ENCODE measurements around the gene STARD8. TPM values are rescaled to one million over a fixed set of nuclear protein-coding genes. Genes with fewer than 3 reads are reported as not detected.
"Not testable (repeated sequence)": the region's sequence is repeated elsewhere in the genome, so short reads cannot be mapped to it uniquely, and the experiment has no call there.

The STARD8 gene
- total and polyA plus RNA-seq, 3 donors from 2014 or later: 2.3 to 4.0 (median 3.1) TPM

GRCh38 chrX:68627986-68628385, 19.5 kb upstream of the STARD8 start:
- intact Hi-C loops (cut with DNase I; ENCODE audit: low total_unique reads): no loop called here
- 95 to 97% methylated on average over 4 to 5 of the region's 5 CpGs for WGBS, 2 donors
- no peaks in the 10 kb centered on the region for H3K4me1 ChIP-seq
- H3K4me3 ChIP-seq: no peak overlapping the region
- TF ChIP-seq POLR2A (IDR thresholded peaks at IDR 0.05): no peak
- no peak for TF ChIP-seq CTCF (IDR thresholded peaks at IDR 0.05)
- no peaks in the 10 kb centered on the region for H3K27me3 ChIP-seq
- H3K36me3 ChIP-seq (ENCODE audit: low read depth, missing control alignments): no peaks in the 10 kb centered on the region
- H3K27ac ChIP-seq: no peak overlapping the region
- DNase-seq: no peak
- H3K9me3 ChIP-seq: no peaks in the 10 kb centered on the region

DNA sequence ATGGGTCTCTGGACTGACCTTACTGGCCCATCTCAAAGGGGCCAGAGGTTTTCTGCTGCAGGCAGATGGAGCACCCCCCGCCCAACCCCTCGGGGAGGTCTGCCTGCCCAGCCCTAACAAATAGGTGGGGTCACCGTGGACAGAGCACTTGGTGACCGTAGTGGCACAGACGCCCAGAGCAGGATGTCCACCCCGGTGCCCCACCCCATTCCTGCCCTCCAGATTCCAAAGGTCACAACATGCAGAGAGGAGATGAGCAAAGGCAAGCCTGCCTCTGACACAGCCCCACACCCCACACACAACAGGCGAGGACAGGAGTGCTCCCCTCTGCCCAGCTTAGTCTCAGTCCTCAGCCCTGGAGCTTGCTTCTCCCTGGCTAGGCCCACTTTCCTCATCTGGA, 17.5 kb upstream of the STARD8 start:
- 67% methylated on average over 1 of the region's 7 CpGs; no CpG with 5 or more reads in 1 of the 2 donors for WGBS, 2 donors
- H3K4me3 ChIP-seq: not testable (repeated sequence)

DNA sequence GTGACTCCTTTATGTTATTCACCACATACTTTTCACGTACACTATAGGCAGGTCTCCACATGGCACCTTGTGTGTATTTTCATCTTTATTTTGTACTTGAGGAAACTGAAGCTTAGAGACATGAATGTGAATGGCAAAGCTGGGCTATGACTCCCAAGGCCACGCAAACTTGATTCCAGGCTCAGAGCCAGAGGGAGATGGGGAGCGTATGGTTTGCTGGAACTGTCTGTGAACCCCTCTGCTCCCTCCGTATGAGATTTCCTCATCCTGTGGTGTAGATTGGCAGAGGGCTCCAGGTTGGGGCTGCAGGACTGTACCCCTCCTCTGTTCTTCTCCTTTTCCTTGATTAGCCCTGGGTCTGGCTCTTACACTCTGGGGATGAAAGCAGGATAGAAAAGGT, 16.1 kb upstream of the STARD8 start:
- H3K27ac ChIP-seq: no peak overlapping the region
- no peaks in the 10 kb centered on the region for H3K9me3 ChIP-seq
- DNase-seq: no peak
- intact Hi-C loops (cut with DNase I; ENCODE audit: low total_unique reads): no loop called here
- H3K4me3 ChIP-seq: no peak overlapping the region
- no peaks in the 10 kb centered on the region for H3K36me3 ChIP-seq (ENCODE audit: low read depth, missing control alignments)
- no peaks in the 10 kb centered on the region for H3K27me3 ChIP-seq
- WGBS, 2 donors: 50 to 55% methylated on average over 3 to 4 of the region's 4 CpGs
- no peaks in the 10 kb centered on the region for H3K4me1 ChIP-seq
- TF ChIP-seq POLR2A (IDR thresholded peaks at IDR 0.05): no peak
- TF ChIP-seq CTCF (IDR thresholded peaks at IDR 0.05): no peak

More for the DNA sequence above, 17.5 kb upstream of the STARD8 start:
- H3K36me3 ChIP-seq (ENCODE audit: low read depth, missing control alignments); H3K27me3 ChIP-seq; H3K9me3 ChIP-seq; DNase-seq; H3K27ac ChIP-seq; H3K4me1 ChIP-seq; intact Hi-C loops (cut with DNase I; ENCODE audit: low total_unique reads): not testable (repeated sequence)

DNA sequence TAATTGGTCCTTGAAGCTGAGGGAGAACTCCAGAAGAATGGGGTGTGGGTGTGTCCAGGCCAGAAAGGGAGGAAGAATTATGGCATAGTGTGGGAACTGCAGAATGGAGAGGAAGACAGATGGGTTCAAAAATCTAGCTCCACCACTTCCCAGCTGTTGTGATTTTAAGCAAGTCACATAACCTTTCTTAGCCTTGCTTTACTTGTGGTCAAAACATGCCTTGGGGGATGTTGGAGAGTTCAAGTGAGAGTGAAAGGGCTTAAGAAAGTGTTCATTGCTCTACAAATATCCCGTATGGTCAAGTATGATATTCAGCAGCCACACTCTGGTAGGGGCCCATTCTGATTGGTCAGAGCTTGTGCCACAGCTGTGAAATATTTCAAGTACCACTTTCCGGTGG, 15.0 kb upstream of the STARD8 start:
- H3K4me1 ChIP-seq: no peaks in the 10 kb centered on the region
- intact Hi-C loops (cut with DNase I; ENCODE audit: low total_unique reads): no loop called here
- WGBS, 2 donors: 80 to 100% methylated on average over 1 to 2 of the region's 2 CpGs

DNA sequence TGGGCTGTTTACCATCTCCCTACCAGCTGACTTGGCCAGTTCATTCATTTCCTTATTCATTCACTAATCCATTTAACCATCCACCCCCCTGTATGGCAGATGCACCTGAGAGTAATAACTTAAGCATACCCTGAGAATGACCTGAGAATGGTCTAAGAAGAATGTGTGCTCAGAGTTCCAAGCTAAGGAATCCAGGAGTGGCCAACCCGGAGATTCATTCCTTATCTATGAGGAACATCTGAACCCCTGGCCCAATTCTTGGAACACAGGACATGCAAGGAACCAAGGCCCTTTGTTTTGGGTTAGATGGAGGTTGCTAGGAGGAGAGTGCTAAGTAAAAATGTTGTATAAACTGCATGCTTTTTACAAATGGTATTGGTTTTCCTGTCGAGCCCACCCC, 13.5 kb upstream of the STARD8 start:
- H3K36me3 ChIP-seq (ENCODE audit: low read depth, missing control alignments): no peaks in the 10 kb centered on the region
- H3K4me3 ChIP-seq: no peak overlapping the region
- no peak overlapping the region for H3K27ac ChIP-seq
- no peaks in the 10 kb centered on the region for H3K4me1 ChIP-seq
- no peaks in the 10 kb centered on the region for H3K27me3 ChIP-seq
- intact Hi-C loops (cut with DNase I; ENCODE audit: low total_unique reads): no loop called here
- no peaks in the 10 kb centered on the region for H3K9me3 ChIP-seq
- DNase-seq: no peak
- TF ChIP-seq POLR2A (IDR thresholded peaks at IDR 0.05): no peak
- TF ChIP-seq CTCF (IDR thresholded peaks at IDR 0.05): no peak
- WGBS, 2 donors: 66 to 88% methylated on average over 1 to 2 of the region's 2 CpGs

More for the DNA sequence above, 15.0 kb upstream of the STARD8 start:
- H3K4me3 ChIP-seq: no peak overlapping the region
- no peaks in the 10 kb centered on the region for H3K36me3 ChIP-seq (ENCODE audit: low read depth, missing control alignments)
- TF ChIP-seq POLR2A (IDR thresholded peaks at IDR 0.05): no peak
- no peak for TF ChIP-seq CTCF (IDR thresholded peaks at IDR 0.05)
- H3K9me3 ChIP-seq: no peaks in the 10 kb centered on the region
- DNase-seq: no peak
- H3K27me3 ChIP-seq: no peaks in the 10 kb centered on the region
- no peak overlapping the region for H3K27ac ChIP-seq

Measured in testis (tissue), 3 donors.